ENCODE data around the gene TWIST2. TPM values are rescaled to one million over a fixed set of nuclear protein-coding genes. Genes with fewer than 3 reads are reported as not detected.

Gene TWIST2
- total and polyA plus RNA-seq, 10 of the 15 experiments (the other 5 are each of a cell fraction or from before 2014, with no cell fraction given): not detected

DNA sequence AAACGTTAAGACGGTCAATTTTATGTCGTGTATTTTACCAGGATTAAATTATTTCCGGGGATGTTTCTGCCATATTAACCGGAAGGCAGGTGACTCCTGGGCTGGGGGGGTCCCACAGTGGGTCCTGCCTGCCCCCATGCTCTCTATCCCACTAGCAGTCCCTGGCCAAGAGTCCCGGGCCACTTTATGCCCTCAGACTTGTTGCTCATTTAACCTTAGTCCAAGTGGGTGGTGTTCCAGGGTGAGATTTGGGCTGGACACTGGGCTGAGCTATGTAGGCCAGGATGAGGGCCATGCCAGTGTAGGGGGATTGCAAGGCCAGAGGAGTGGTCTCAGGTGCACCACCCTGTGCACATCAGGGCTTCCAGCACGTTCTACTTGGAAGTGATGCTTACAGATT, 24.1 kb downstream of the TWIST2 start:
- Histone ChIP-seq H4K20me1 (ENCODE audit: control insufficient read depth, insufficient read depth) (no peaks in the 10 kb centered on the region), H3K4me3 (no peak overlapping the region), H3K79me2 (ENCODE audit: control insufficient read depth, insufficient read depth, low read length) (no peaks in the 10 kb centered on the region), H3K27ac (ENCODE audit: control insufficient read depth, insufficient read depth) (no peak overlapping the region), H2AFZ (ENCODE audit: control insufficient read depth, low read depth, low read length) (no peak overlapping the region), H3K36me3 (ENCODE audit: control insufficient read depth in 2 of 2, insufficient read depth in 2 of 2, low read length in 1 of 2) (no peaks in the 10 kb centered on the region), H3K4me1 (ENCODE audit: control insufficient read depth, insufficient read depth, low read length) (no peaks in the 10 kb centered on the region), H3K27me3 (replicated peaks in 1 of 2; ENCODE audit: control insufficient read depth in 2 of 2, insufficient read depth in 2 of 2, low read length in 1 of 2) (no peaks in the 10 kb centered on the region; a peak in 1 of 4 replicates), H3K4me2 (ENCODE audit: control insufficient read depth, insufficient read depth) (no peak overlapping the region), H3K9ac (ENCODE audit: control insufficient read depth, insufficient read depth, low read length) (no peak overlapping the region), H3K9me3 (replicated peaks; ENCODE audit: control insufficient read depth, insufficient read depth, low read length) (no peaks in the 10 kb centered on the region; the same call in 2 of the 3 replicates)
- no TSS peak for BruUV-seq (replicated peaks)
- in situ Hi-C loops (cut with MboI): no loop called here
- intact Hi-C loops (cut with micrococcal nuclease; ENCODE audit: unreplicated experiment): no loop called here
- ChIA-PET CTCF (no interaction called here), POLR2A (no interaction called here), SMC1A (ENCODE audit: uncharacterized antibody, unreplicated experiment) (no interaction called here), RAD21 (ENCODE audit: unreplicated experiment) (no interaction called here)
- no peak for FAIRE-seq
- 43% methylated on average over 7 of the region's 7 CpGs for WGBS (ENCODE audit: insufficient coverage, insufficient replicate concordance, low lambda C conversion rate, missing lambda C conversion rate)
- ATAC-seq: no peak
- DNase-seq (ENCODE audit: low read depth, low spot score): no peak
- TF ChIP-seq ZNF622 (IDR thresholded peaks at IDR 0.05) (no peak), POLR2A (IDR thresholded peaks at IDR 0.05; ENCODE audit: low read depth, low read length) (no peak), PAX8 (IDR thresholded peaks at IDR 0.05) (no peak), SUPT20H (IDR thresholded peaks at IDR 0.05; ENCODE audit: borderline replicate concordance, control insufficient read depth, low read depth, low read length) (no peak), EP300 (IDR thresholded peaks at IDR 0.05; ENCODE audit: borderline replicate concordance in 1 of 2, control insufficient read depth in 1 of 2, low read depth in 2 of 2, low read length in 2 of 2) (no peak), TBL1XR1 (IDR thresholded peaks at IDR 0.05; ENCODE audit: low read depth, low read length) (no peak), FOXK2 (IDR thresholded peaks at IDR 0.05) (no peak), IKZF1 (conservative IDR thresholded peaks at IDR 0.05) (no peak), MEF2A (IDR thresholded peaks at IDR 0.05; ENCODE audit: insufficient read depth, low read depth, low read length) (no peak), TARDBP (IDR thresholded peaks at IDR 0.05; ENCODE audit: borderline replicate concordance) (no peak)
- TF ChIP-seq, protein P1, sequence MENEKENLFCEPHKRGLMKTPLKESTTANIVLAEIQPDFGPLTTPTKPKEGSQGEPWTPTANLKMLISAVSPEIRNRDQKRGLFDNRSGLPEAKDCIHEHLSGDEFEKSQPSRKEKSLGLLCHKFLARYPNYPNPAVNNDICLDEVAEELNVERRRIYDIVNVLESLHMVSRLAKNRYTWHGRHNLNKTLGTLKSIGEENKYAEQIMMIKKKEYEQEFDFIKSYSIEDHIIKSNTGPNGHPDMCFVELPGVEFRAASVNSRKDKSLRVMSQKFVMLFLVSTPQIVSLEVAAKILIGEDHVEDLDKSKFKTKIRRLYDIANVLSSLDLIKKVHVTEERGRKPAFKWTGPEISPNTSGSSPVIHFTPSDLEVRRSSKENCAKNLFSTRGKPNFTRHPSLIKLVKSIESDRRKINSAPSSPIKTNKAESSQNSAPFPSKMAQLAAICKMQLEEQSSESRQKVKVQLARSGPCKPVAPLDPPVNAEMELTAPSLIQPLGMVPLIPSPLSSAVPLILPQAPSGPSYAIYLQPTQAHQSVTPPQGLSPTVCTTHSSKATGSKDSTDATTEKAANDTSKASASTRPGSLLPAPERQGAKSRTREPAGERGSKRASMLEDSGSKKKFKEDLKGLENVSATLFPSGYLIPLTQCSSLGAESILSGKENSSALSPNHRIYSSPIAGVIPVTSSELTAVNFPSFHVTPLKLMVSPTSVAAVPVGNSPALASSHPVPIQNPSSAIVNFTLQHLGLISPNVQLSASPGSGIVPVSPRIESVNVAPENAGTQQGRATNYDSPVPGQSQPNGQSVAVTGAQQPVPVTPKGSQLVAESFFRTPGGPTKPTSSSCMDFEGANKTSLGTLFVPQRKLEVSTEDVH (IDR thresholded peaks at IDR 0.05; ENCODE audit: low read depth, partially characterized antibody): no peak
- TF ChIP-seq, protein P2, sequence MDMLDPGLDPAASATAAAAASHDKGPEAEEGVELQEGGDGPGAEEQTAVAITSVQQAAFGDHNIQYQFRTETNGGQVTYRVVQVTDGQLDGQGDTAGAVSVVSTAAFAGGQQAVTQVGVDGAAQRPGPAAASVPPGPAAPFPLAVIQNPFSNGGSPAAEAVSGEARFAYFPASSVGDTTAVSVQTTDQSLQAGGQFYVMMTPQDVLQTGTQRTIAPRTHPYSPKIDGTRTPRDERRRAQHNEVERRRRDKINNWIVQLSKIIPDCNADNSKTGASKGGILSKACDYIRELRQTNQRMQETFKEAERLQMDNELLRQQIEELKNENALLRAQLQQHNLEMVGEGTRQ (IDR thresholded peaks at IDR 0.05; ENCODE audit: borderline replicate concordance, low read depth, low read length): no peak
- TF ChIP-seq, protein P3, sequence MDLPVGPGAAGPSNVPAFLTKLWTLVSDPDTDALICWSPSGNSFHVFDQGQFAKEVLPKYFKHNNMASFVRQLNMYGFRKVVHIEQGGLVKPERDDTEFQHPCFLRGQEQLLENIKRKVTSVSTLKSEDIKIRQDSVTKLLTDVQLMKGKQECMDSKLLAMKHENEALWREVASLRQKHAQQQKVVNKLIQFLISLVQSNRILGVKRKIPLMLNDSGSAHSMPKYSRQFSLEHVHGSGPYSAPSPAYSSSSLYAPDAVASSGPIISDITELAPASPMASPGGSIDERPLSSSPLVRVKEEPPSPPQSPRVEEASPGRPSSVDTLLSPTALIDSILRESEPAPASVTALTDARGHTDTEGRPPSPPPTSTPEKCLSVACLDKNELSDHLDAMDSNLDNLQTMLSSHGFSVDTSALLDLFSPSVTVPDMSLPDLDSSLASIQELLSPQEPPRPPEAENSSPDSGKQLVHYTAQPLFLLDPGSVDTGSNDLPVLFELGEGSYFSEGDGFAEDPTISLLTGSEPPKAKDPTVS (IDR thresholded peaks at IDR 0.05; ENCODE audit: low read depth, low read length): no peak
